ENCODE results near the gene TRIM40.
"Not testable (repeated sequence)": the region's sequence is repeated elsewhere in the genome, so short reads cannot be mapped to it uniquely, and the experiment has no call there.

The TRIM40 gene

GRCh38 chr6:30113003-30113759, 22.8 kb upstream of the TRIM40 start, which contains the start of gene TRIM31:
Gene TRIM31, minus strand, starts transcription at chr6:30113090. Its CDS starts 285 bp downstream, at chr6:30112805.
- H3K27me3 ChIP-seq (ENCODE audit: control insufficient read depth in 2 of 2, insufficient read depth in 2 of 2, low read length in 2 of 2): peaks cover 0 to 2% of the 10 kb centered on the region in 2 donors
- peak within 1 kb of the TSS; percentile 44 to 66 for H3K27ac ChIP-seq (ENCODE audit: low read depth in 2 of 2, low read length in 2 of 2)
- H3K4me3 ChIP-seq (ENCODE audit: low read length in 2 of 2): peak within 1 kb of the TSS; percentile 63 to 64
- H3K9ac ChIP-seq (ENCODE audit: low read depth in 1 of 2, low read length in 2 of 2): peak within 1 kb of the TSS; percentile 3 to 35
- no peaks in the 10 kb centered on the region for H3K36me3 ChIP-seq (ENCODE audit: control insufficient read depth in 2 of 2, insufficient read depth in 2 of 2, low read length in 2 of 2)
- H3K4me1 ChIP-seq (ENCODE audit: control insufficient read depth in 2 of 2, insufficient read depth in 2 of 2, low read length in 2 of 2): peaks cover 11% of the 10 kb centered on the region in 2 donors
- H3K9me3 ChIP-seq (ENCODE audit: control insufficient read depth in 2 of 2, low read length in 2 of 2): no peaks in the 10 kb centered on the region

- peak overlapping the region; percentile 43 to 66 for H3K27ac ChIP-seq (ENCODE audit: low read depth in 2 of 2, low read length in 2 of 2)
- H3K27me3 ChIP-seq (ENCODE audit: control insufficient read depth in 2 of 2, insufficient read depth in 2 of 2, low read length in 2 of 2): peaks cover 0 to under 1% of the 10 kb centered on the region in 2 donors
- H3K9me3 ChIP-seq (ENCODE audit: control insufficient read depth in 2 of 2, low read length in 2 of 2): no peaks in the 10 kb centered on the region
- no peak overlapping the region for H3K9ac ChIP-seq (ENCODE audit: low read depth in 1 of 2, low read length in 2 of 2)
- H3K4me3 ChIP-seq (ENCODE audit: low read length in 2 of 2): no peak overlapping the region
- H3K36me3 ChIP-seq (ENCODE audit: control insufficient read depth in 2 of 2, insufficient read depth in 2 of 2, low read length in 2 of 2): no peaks in the 10 kb centered on the region
- H3K4me1 ChIP-seq (ENCODE audit: control insufficient read depth in 2 of 2, insufficient read depth in 2 of 2, low read length in 2 of 2): peaks cover 11% of the 10 kb centered on the region in 2 donors
Measured at GRCh38 chr6:30113841-30114240, 22.1 kb upstream of the TRIM40 start.

- Histone ChIP-seq H3K27me3 (ENCODE audit: control insufficient read depth in 2 of 2, insufficient read depth in 2 of 2, low read length in 2 of 2) (no peaks in the 10 kb centered on the region), H3K9me3 (ENCODE audit: control insufficient read depth in 2 of 2, low read length in 2 of 2) (no peaks in the 10 kb centered on the region), H3K4me1 (ENCODE audit: control insufficient read depth in 2 of 2, insufficient read depth in 2 of 2, low read length in 2 of 2) (peaks cover 13 to 18% of the 10 kb centered on the region in 2 donors), H3K27ac (ENCODE audit: low read depth in 2 of 2, low read length in 2 of 2) (no peak overlapping the region), H3K4me3 (ENCODE audit: low read length in 2 of 2) (no peak overlapping the region), H3K9ac (ENCODE audit: low read depth in 1 of 2, low read length in 2 of 2) (no peak overlapping the region), H3K36me3 (ENCODE audit: control insufficient read depth in 2 of 2, insufficient read depth in 2 of 2, low read length in 2 of 2) (no peaks in the 10 kb centered on the region)
Measured at GRCh38 chr6:30116724-30117123, 19.2 kb upstream of the TRIM40 start.

GRCh38 chr6:30118691-30119090, 17.2 kb upstream of the TRIM40 start:
- H3K9me3 ChIP-seq (ENCODE audit: control insufficient read depth in 2 of 2, low read length in 2 of 2); H3K36me3 ChIP-seq (ENCODE audit: control insufficient read depth in 2 of 2, insufficient read depth in 2 of 2, low read length in 2 of 2); H3K9ac ChIP-seq (ENCODE audit: low read depth in 1 of 2, low read length in 2 of 2); H3K27me3 ChIP-seq (ENCODE audit: control insufficient read depth in 2 of 2, insufficient read depth in 2 of 2, low read length in 2 of 2); H3K4me3 ChIP-seq (ENCODE audit: low read length in 2 of 2): not testable (repeated sequence)
- Histone ChIP-seq H3K4me1 (ENCODE audit: control insufficient read depth in 2 of 2, insufficient read depth in 2 of 2, low read length in 2 of 2) (peaks cover 7 to 16% of the 10 kb centered on the region in 2 donors), H3K27ac (ENCODE audit: low read depth in 2 of 2, low read length in 2 of 2) (peak overlapping the region in 1 of 2 donors; percentile 67)

- no peak overlapping the region for H3K4me3 ChIP-seq (ENCODE audit: low read length in 2 of 2)
- H3K27me3 ChIP-seq (ENCODE audit: control insufficient read depth in 2 of 2, insufficient read depth in 2 of 2, low read length in 2 of 2): no peaks in the 10 kb centered on the region
- peaks cover 2 to 17% of the 10 kb centered on the region in 2 donors for H3K4me1 ChIP-seq (ENCODE audit: control insufficient read depth in 2 of 2, insufficient read depth in 2 of 2, low read length in 2 of 2)
- peak overlapping the region; percentile 70 to 85 for H3K27ac ChIP-seq (ENCODE audit: low read depth in 2 of 2, low read length in 2 of 2)
- H3K9me3 ChIP-seq (ENCODE audit: control insufficient read depth in 2 of 2, low read length in 2 of 2): no peaks in the 10 kb centered on the region
- no peak overlapping the region for H3K9ac ChIP-seq (ENCODE audit: low read depth in 1 of 2, low read length in 2 of 2)
- H3K36me3 ChIP-seq (ENCODE audit: control insufficient read depth in 2 of 2, insufficient read depth in 2 of 2, low read length in 2 of 2): no peaks in the 10 kb centered on the region
Measured at GRCh38 chr6:30121446-30122366, 14.2 kb upstream of the TRIM40 start.

- no peaks in the 10 kb centered on the region for H3K27me3 ChIP-seq (ENCODE audit: control insufficient read depth in 2 of 2, insufficient read depth in 2 of 2, low read length in 2 of 2)
- H3K36me3 ChIP-seq (ENCODE audit: control insufficient read depth in 2 of 2, insufficient read depth in 2 of 2, low read length in 2 of 2): no peaks in the 10 kb centered on the region
- H3K4me1 ChIP-seq (ENCODE audit: control insufficient read depth in 2 of 2, insufficient read depth in 2 of 2, low read length in 2 of 2): peaks cover 2 to 17% of the 10 kb centered on the region in 2 donors
- H3K9ac ChIP-seq (ENCODE audit: low read depth in 1 of 2, low read length in 2 of 2): no peak overlapping the region
- H3K9me3 ChIP-seq (ENCODE audit: control insufficient read depth in 2 of 2, low read length in 2 of 2): no peaks in the 10 kb centered on the region
- peak overlapping the region; percentile 70 to 85 for H3K27ac ChIP-seq (ENCODE audit: low read depth in 2 of 2, low read length in 2 of 2)
- H3K4me3 ChIP-seq (ENCODE audit: low read length in 2 of 2): no peak overlapping the region
Measured at GRCh38 chr6:30122515-30122914, 13.4 kb upstream of the TRIM40 start.

- Histone ChIP-seq H3K4me1 (ENCODE audit: control insufficient read depth in 2 of 2, insufficient read depth in 2 of 2, low read length in 2 of 2) (peaks cover 10 to 25% of the 10 kb centered on the region in 2 donors), H3K36me3 (ENCODE audit: control insufficient read depth in 2 of 2, insufficient read depth in 2 of 2, low read length in 2 of 2) (no peaks in the 10 kb centered on the region), H3K27ac (ENCODE audit: low read depth in 2 of 2, low read length in 2 of 2) (no peak overlapping the region), H3K9me3 (ENCODE audit: control insufficient read depth in 2 of 2, low read length in 2 of 2) (no peaks in the 10 kb centered on the region), H3K4me3 (ENCODE audit: low read length in 2 of 2) (no peak overlapping the region), H3K27me3 (ENCODE audit: control insufficient read depth in 2 of 2, insufficient read depth in 2 of 2, low read length in 2 of 2) (peaks cover 0 to 11% of the 10 kb centered on the region in 2 donors), H3K9ac (ENCODE audit: low read depth in 1 of 2, low read length in 2 of 2) (no peak overlapping the region)
Measured at GRCh38 chr6:30127238-30128093, 8.5 kb upstream of the TRIM40 start.

GRCh38 chr6:30129265-30130178, 6.4 kb upstream of the TRIM40 start:
- Histone ChIP-seq H3K4me3 (ENCODE audit: low read length in 2 of 2) (peak overlapping the region; percentile 3 to 54), H3K9ac (ENCODE audit: low read depth in 1 of 2, low read length in 2 of 2) (no peak overlapping the region), H3K27me3 (ENCODE audit: control insufficient read depth in 2 of 2, insufficient read depth in 2 of 2, low read length in 2 of 2) (peaks cover 0 to 11% of the 10 kb centered on the region in 2 donors), H3K9me3 (ENCODE audit: control insufficient read depth in 2 of 2, low read length in 2 of 2) (no peaks in the 10 kb centered on the region), H3K27ac (ENCODE audit: low read depth in 2 of 2, low read length in 2 of 2) (peak overlapping the region; percentile 62 to 79), H3K36me3 (ENCODE audit: control insufficient read depth in 2 of 2, insufficient read depth in 2 of 2, low read length in 2 of 2) (no peaks in the 10 kb centered on the region), H3K4me1 (ENCODE audit: control insufficient read depth in 2 of 2, insufficient read depth in 2 of 2, low read length in 2 of 2) (peaks cover 10 to 16% of the 10 kb centered on the region in 2 donors)

- H3K27ac ChIP-seq (ENCODE audit: low read depth in 2 of 2, low read length in 2 of 2): peak overlapping the region; percentile 62 to 79
- H3K9ac ChIP-seq (ENCODE audit: low read depth in 1 of 2, low read length in 2 of 2): peak overlapping the region in 1 of 2 donors; percentile 30
- H3K36me3 ChIP-seq (ENCODE audit: control insufficient read depth in 2 of 2, insufficient read depth in 2 of 2, low read length in 2 of 2): no peaks in the 10 kb centered on the region
- H3K9me3 ChIP-seq (ENCODE audit: control insufficient read depth in 2 of 2, low read length in 2 of 2): no peaks in the 10 kb centered on the region
- H3K27me3 ChIP-seq (ENCODE audit: control insufficient read depth in 2 of 2, insufficient read depth in 2 of 2, low read length in 2 of 2): peaks cover 0 to 11% of the 10 kb centered on the region in 2 donors
- peaks cover 10 to 16% of the 10 kb centered on the region in 2 donors for H3K4me1 ChIP-seq (ENCODE audit: control insufficient read depth in 2 of 2, insufficient read depth in 2 of 2, low read length in 2 of 2)
- peak overlapping the region; percentile 24 to 54 for H3K4me3 ChIP-seq (ENCODE audit: low read length in 2 of 2)
Measured at GRCh38 chr6:30130179-30130679, 5.7 kb upstream of the TRIM40 start.

Measured in mucosa of rectum (tissue), 2 donors.